Measurements from ENCODE around the gene ARPC4. TPM values are rescaled to one million over a fixed set of nuclear protein-coding genes. Genes with fewer than 3 reads are reported as not detected.
A peak's percentile ranks its signal among the peaks of the same experiment; 100 is the strongest.

ARPC4 gene
- total RNA-seq, 1 donor from 2014 or later: 179 TPM

- Mint-ChIP-seq H3K36me3 (ENCODE audit: low read depth) (peaks cover 19% of the 10 kb centered on the region), H3K9me3 (ENCODE audit: low read depth) (no peaks in the 10 kb centered on the region), H3K27ac (ENCODE audit: unreplicated experiment) (peak overlapping the region; percentile 100), H3K4me3 (ENCODE audit: unreplicated experiment) (peak overlapping the region; percentile 94), H3K27me3 (ENCODE audit: low read depth) (no peaks in the 10 kb centered on the region), H3K4me1 (ENCODE audit: low read depth) (peaks cover 38% of the 10 kb centered on the region)
- DNase-seq (ENCODE audit: low spot score): no peak
- peak; percentile 26 for TF ChIP-seq CTCF (IDR thresholded peaks at IDR 0.05)
These were observed 389 bp downstream of the ARPC4 start for GRCh38 chr3:9793161-9793781.

GRCh38 chr3:9794400-9794799 is 1.5 kb downstream of the ARPC4 start:
- Mint-ChIP-seq H3K27me3 (ENCODE audit: low read depth) (no peaks in the 10 kb centered on the region), H3K4me1 (ENCODE audit: low read depth) (peaks cover 38% of the 10 kb centered on the region), H3K9me3 (ENCODE audit: low read depth) (no peaks in the 10 kb centered on the region), H3K27ac (ENCODE audit: unreplicated experiment) (no peak overlapping the region), H3K4me3 (ENCODE audit: unreplicated experiment) (peak overlapping the region; percentile 94), H3K36me3 (ENCODE audit: low read depth) (peaks cover 16% of the 10 kb centered on the region)
- TF ChIP-seq CTCF (IDR thresholded peaks at IDR 0.05): no peak
- no peak for DNase-seq (ENCODE audit: low spot score)

GRCh38 chr3:9795207-9795606 is 2.3 kb downstream of the ARPC4 start:
- no peaks in the 10 kb centered on the region for H3K9me3 Mint-ChIP-seq (ENCODE audit: low read depth)
- no peak for DNase-seq (ENCODE audit: low spot score)
- H3K36me3 Mint-ChIP-seq (ENCODE audit: low read depth): peaks cover 21% of the 10 kb centered on the region
- H3K27ac Mint-ChIP-seq (ENCODE audit: unreplicated experiment): peak overlapping the region; percentile 14
- no peak for TF ChIP-seq CTCF (IDR thresholded peaks at IDR 0.05)
- H3K4me3 Mint-ChIP-seq (ENCODE audit: unreplicated experiment): peak overlapping the region; percentile 38
- H3K27me3 Mint-ChIP-seq (ENCODE audit: low read depth): no peaks in the 10 kb centered on the region
- peaks cover 38% of the 10 kb centered on the region for H3K4me1 Mint-ChIP-seq (ENCODE audit: low read depth)

GRCh38 chr3:9797196-9797945 is 4.5 kb downstream of the ARPC4 start:
- H3K9me3 Mint-ChIP-seq (ENCODE audit: low read depth): no peaks in the 10 kb centered on the region
- peaks cover 28% of the 10 kb centered on the region for H3K36me3 Mint-ChIP-seq (ENCODE audit: low read depth)

More at GRCh38 chr3:9797196-9797945, 4.5 kb downstream of the ARPC4 start:
- TF ChIP-seq CTCF (IDR thresholded peaks at IDR 0.05): no peak
- H3K4me1 Mint-ChIP-seq (ENCODE audit: low read depth): peaks cover 21% of the 10 kb centered on the region
- no peak for DNase-seq (ENCODE audit: low spot score)
- no peak overlapping the region for H3K4me3 Mint-ChIP-seq (ENCODE audit: unreplicated experiment)
- H3K27me3 Mint-ChIP-seq (ENCODE audit: low read depth): no peaks in the 10 kb centered on the region
- no peak overlapping the region for H3K27ac Mint-ChIP-seq (ENCODE audit: unreplicated experiment)

Data from chondrocyte (in vitro differentiated cells).